Panc1 (cell line): ENCODE measurements around the gene C12orf76. TPM values are rescaled to one million over a fixed set of nuclear protein-coding genes. Genes with fewer than 3 reads are reported as not detected.

Experiments used
- ATAC-seq: fragments of 200-7000 bp; cut with Tn5 transposase; 2 replicates; pipeline ENCODE4 v1.9.1; 2020; ENCODE audit warnings: mild to moderate bottlenecking, moderate library complexity
- BruUV-seq: library from RNA; stranded (reverse); fragments of 400-500 nt; replicated peaks from 2 replicates; lab custom pipeline; 2021; lab: Mats Ljungman, UMichigan
- CTCF ChIA-PET: fragments of 300-600 bp; sonication (Branson Sonifier 250); formaldehyde crosslinking; loops from one replicate; lab custom pipeline; 2022; ENCODE audit warnings: antibody characterized with exemption; lab: Charles Lee
- POLR2A ChIA-PET: fragments of 300-600 bp; sonication (Branson Sonifier 250); formaldehyde crosslinking; loops from one replicate; lab custom pipeline; 2022; ENCODE audit warnings: antibody characterized with exemption; lab: Charles Lee
- DNase-seq: peaks from one replicate; pipeline ENCODE4 v3.0.0-alpha.2; 2010; ENCODE audit warnings: low read depth, low spot score
- H3K27ac ChIP-seq: 2 replicates; pipeline ENCODE4 v1.5.1; 2011; ENCODE audit warnings: mild to moderate bottlenecking, low read length, inconsistent platforms
- H3K27me3 ChIP-seq: fragments of 200-500 bp; sonication (Bioruptor generic); 2 replicates; pipeline ENCODE4 v1.6.0; 2014; ENCODE audit warnings: low read length, inconsistent platforms; ENCODE audit not compliant: control insufficient read depth, insufficient read depth
- H3K36me3 ChIP-seq: fragments of 200-500 bp; sonication (Bioruptor generic); 2 replicates; pipeline ENCODE4 v1.5.1; 2014; ENCODE audit warnings: inconsistent platforms, mild to moderate bottlenecking, low read length, moderate library complexity; ENCODE audit not compliant: control insufficient read depth, insufficient read depth
- H3K4me1 ChIP-seq: 2 replicates; pipeline ENCODE4 v1.5.1; 2011; ENCODE audit warnings: inconsistent platforms, mild to moderate bottlenecking, low read length, moderate library complexity; ENCODE audit not compliant: control insufficient read depth, insufficient read depth
- H3K4me3 ChIP-seq, 2 experiments: 2 replicates each; pipeline ENCODE4 v1.5.1; 2011 to 2012; ENCODE audit warnings: low read depth in 2 of 2, low read length in 2 of 2, mild to moderate bottlenecking in 2 of 2, inconsistent platforms in 1 of 2, moderate library complexity in 1 of 2
- H3K9me3 ChIP-seq: fragments of 200-500 bp; sonication (Bioruptor generic); 2 replicates; pipeline ENCODE4 v1.5.1; 2014; ENCODE audit warnings: low read depth, mild to moderate bottlenecking, inconsistent platforms, low read length, moderate library complexity; ENCODE audit not compliant: control insufficient read depth, insufficient read depth
- CTCF ChIP-seq: fragments of 450-650 bp; IDR thresholded peaks from 2 replicates; pipeline ENCODE4 v1.5.1; 2017; ENCODE audit warnings: mild to moderate bottlenecking
- POLR2AphosphoS5 ChIP-seq: IDR thresholded peaks from 2 replicates; pipeline ENCODE4 v1.6.1; 2012; ENCODE audit warnings: mild to moderate bottlenecking, low read depth, low read length, moderate library complexity
- SIN3A ChIP-seq: IDR thresholded peaks from 2 replicates; pipeline ENCODE4 v1.6.1; 2012; ENCODE audit warnings: low read depth, mild to moderate bottlenecking, low read length, moderate library complexity, borderline replicate concordance; ENCODE audit not compliant: insufficient read depth
- TCF7L2 ChIP-seq: IDR thresholded peaks from 2 replicates; pipeline ENCODE4 v1.6.1; 2011; ENCODE audit warnings: mild to moderate bottlenecking, low read depth, low read length, inconsistent platforms
- in situ Hi-C: cut with HindIII; loops from 2 replicates; pipeline ENCODE4 v1.10.0; 2016; ENCODE audit warnings: low sequenced_read_pairs, low pct_unique_long_range_greater_than_20kb
- intact Hi-C: fragments of 100-400 bp; cut with micrococcal nuclease; formaldehyde crosslinking; loops from one replicate; pipeline ENCODE4 v1.10.0; 2022; ENCODE audit not compliant: unreplicated experiment
- total RNA-seq: library from RNA; stranded (reverse); gene quantifications from one replicate; pipeline ENCODE4 v1.2.1, GENCODE V29; 2021; ENCODE audit not compliant: unreplicated experiment
- TF ChIP-seq, protein P1 (sequence below), 2 experiments: IDR thresholded peaks; 2 replicates each; pipeline ENCODE4 v1.6.1; 2011 to 2012; ENCODE audit warnings: low read depth in 2 of 2, control low read depth in 1 of 2, low read length in 1 of 2, mild to moderate bottlenecking in 1 of 2, moderate library complexity in 1 of 2; ENCODE audit not compliant: insufficient read depth in 1 of 2

Gene C12orf76
- total RNA-seq, 1 experiment from 2014 or later, result 13.6 TPM

- ChIA-PET CTCF (no interaction called here), POLR2A (no interaction called here)
- intact Hi-C loops, result no loop called here
Measured at GRCh38 chr12:110028323-110028722, 20.0 kb downstream of the C12orf76 start.

DNA sequence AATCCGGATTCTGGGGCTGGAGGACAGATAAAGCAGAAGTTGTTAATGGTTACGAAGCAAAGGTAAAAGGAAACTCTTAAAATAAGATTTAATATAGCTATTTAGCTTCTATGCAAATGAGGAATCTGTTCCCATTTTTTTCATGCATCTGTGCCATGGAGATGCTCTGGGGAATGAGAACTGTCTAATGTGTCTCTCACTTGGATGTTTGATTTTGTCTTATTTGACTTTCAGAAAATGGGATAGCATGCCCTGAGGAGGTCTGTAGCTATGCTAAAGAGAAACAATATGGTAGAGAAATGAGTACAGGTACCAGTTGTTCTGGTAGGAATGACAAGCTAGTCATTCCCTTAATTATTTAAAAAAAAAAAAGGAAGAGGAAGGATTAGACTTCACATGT, 24.3 kb downstream of the C12orf76 start:
- Histone ChIP-seq H3K36me3 (peaks cover 3% of the 10 kb centered on the region; the same call in 1 of the 2 replicates), H3K4me1 (peaks cover 7% of the 10 kb centered on the region), H3K4me3 (no peak overlapping the region), H3K9me3 (no peaks in the 10 kb centered on the region), H3K27me3 (no peaks in the 10 kb centered on the region), H3K27ac (no peak overlapping the region)
- ChIA-PET POLR2A (interaction anchor here (0.9 kb wide), 1 partner anchor 11 kb away, joined by 4 read pairs; no protein-coding TSS in a partner anchor), CTCF (interaction anchor here (0.7 to 1.7 kb wide), 2 partner anchors 12 to 75 kb away, joined by 3 to 4 read pairs; no protein-coding TSS in a partner anchor)
- in situ Hi-C loops, result no loop called here
- intact Hi-C loops, result no loop called here
- ATAC-seq (no peak), DNase-seq (no peak)
- TF ChIP-seq SIN3A, result no peak
- no peak for TF ChIP-seq POLR2AphosphoS5
- TF ChIP-seq TCF7L2, result no peak
- TF ChIP-seq, protein P1, sequence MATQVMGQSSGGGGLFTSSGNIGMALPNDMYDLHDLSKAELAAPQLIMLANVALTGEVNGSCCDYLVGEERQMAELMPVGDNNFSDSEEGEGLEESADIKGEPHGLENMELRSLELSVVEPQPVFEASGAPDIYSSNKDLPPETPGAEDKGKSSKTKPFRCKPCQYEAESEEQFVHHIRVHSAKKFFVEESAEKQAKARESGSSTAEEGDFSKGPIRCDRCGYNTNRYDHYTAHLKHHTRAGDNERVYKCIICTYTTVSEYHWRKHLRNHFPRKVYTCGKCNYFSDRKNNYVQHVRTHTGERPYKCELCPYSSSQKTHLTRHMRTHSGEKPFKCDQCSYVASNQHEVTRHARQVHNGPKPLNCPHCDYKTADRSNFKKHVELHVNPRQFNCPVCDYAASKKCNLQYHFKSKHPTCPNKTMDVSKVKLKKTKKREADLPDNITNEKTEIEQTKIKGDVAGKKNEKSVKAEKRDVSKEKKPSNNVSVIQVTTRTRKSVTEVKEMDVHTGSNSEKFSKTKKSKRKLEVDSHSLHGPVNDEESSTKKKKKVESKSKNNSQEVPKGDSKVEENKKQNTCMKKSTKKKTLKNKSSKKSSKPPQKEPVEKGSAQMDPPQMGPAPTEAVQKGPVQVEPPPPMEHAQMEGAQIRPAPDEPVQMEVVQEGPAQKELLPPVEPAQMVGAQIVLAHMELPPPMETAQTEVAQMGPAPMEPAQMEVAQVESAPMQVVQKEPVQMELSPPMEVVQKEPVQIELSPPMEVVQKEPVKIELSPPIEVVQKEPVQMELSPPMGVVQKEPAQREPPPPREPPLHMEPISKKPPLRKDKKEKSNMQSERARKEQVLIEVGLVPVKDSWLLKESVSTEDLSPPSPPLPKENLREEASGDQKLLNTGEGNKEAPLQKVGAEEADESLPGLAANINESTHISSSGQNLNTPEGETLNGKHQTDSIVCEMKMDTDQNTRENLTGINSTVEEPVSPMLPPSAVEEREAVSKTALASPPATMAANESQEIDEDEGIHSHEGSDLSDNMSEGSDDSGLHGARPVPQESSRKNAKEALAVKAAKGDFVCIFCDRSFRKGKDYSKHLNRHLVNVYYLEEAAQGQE (IDR thresholded peaks at IDR 0.05; ENCODE audit: insufficient read depth in 1 of 2, low read depth in 2 of 2, low read length in 1 of 2), result no peak
- no peak for TF ChIP-seq CTCF
- BruUV-seq, result no TSS peak

More at GRCh38 chr12:110028323-110028722, 20.0 kb downstream of the C12orf76 start:
- no peak overlapping the region for H3K4me3 ChIP-seq
- H3K36me3 ChIP-seq, result peaks cover 3% of the 10 kb centered on the region; the same call in 1 of the 2 replicates
- TF ChIP-seq, protein P1 (IDR thresholded peaks at IDR 0.05; ENCODE audit: insufficient read depth in 1 of 2, low read depth in 2 of 2, low read length in 1 of 2), result no peak
- TF ChIP-seq POLR2AphosphoS5 (no peak), SIN3A (no peak), TCF7L2 (no peak), CTCF (no peak)
- no peak overlapping the region for H3K27ac ChIP-seq
- peaks cover 7% of the 10 kb centered on the region for H3K4me1 ChIP-seq
- no peaks in the 10 kb centered on the region for H3K27me3 ChIP-seq
- no TSS peak for BruUV-seq
- in situ Hi-C loops, result no loop called here
- DNase-seq, result no peak
- no peaks in the 10 kb centered on the region for H3K9me3 ChIP-seq
- no peak for ATAC-seq
